UCSD-AML1 (cell line): Measurements from ENCODE around the gene PRKCG.
"Not testable (repeated sequence)": the region's sequence is repeated elsewhere in the genome, so short reads cannot be mapped to it uniquely, and the experiment has no call there.

Experiments used
- DNase-seq: peaks from one replicate; lab custom pipeline; 2025; ENCODE audit not compliant: unreplicated experiment; lab: John Stamatoyannopoulos, UW

The PRKCG gene

GRCh38 chr19:53881482-53882390, at the start of gene PRKCG:
Gene PRKCG, plus strand, starts transcription at chr19:53882197. Its CDS starts 298 bp downstream, at chr19:53882495.
- DNase-seq, result peak; percentile 42

- DNase-seq, result not testable (repeated sequence)
Observed at GRCh38 chr19:53832861-53833260, 49.1 kb upstream of the PRKCG start.

GRCh38 chr19:53838446-53838845, 43.6 kb upstream of the PRKCG start:
- not testable (repeated sequence) for DNase-seq

DNA sequence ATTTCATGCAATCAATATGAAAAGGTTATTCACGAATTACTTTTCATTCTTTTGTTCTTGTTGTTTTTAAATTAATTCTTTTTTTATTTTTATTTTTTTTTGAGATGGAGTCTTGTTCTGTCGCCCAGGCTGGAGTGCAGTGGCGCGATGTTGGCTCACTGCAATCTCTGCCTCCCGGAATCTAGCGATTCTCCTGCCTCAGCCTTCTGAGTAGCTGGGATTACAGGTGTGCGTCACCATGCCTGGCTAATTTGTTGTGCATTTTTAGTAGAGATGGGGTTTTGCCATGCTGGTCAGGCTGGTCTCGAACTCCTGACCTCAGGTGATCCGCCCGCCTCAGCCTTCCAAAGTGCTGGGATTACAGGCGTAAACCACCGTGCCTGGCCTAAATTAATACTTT, 41.8 kb upstream of the PRKCG start:
- not testable (repeated sequence) for DNase-seq

DNA sequence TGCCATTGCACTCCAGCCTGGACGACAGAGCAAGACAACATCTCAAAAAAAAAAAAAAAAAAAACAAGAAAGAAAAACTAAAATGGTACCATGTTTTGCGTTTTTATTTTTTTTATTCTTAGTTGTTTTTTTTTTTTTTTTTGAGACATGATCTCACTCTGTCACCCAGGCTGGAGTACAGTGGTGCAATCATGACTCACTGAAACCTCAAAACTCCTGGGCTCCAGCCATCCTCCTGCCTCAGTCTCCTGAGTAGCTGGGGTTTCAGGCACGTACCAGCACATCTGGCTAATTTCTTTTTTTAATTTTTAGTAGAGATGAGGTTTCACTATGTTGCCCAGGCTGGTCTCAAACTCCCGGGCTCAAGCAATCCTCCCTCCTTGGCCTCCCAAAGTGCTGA, 41.1 kb upstream of the PRKCG start:
- not testable (repeated sequence) for DNase-seq

DNA sequence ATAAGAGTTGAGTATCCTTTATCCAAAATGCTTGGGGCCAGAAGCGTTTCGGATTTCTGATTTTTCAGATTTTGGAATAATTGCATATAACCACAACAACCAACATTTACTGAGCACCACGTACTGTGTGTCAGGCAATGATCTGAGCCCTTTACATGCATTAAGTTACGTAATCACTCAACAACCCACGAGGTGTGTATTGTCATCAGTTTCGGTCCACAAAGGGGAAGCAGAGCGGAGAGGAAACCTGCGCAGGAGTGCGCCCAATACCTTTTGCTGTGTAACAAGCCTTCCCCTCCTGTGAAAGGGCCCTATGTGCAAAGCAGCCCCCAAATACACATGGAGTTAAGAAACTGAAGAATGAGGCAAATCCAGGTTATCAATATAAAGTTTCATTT, 37.1 kb upstream of the PRKCG start:
- no peak for DNase-seq

- no peak for DNase-seq
Observed at GRCh38 chr19:53847555-53847954, 34.4 kb upstream of the PRKCG start.

GRCh38 chr19:53849237-53849676, 32.7 kb upstream of the PRKCG start:
- DNase-seq, result no peak

GRCh38 chr19:53853707-53854106, 28.3 kb upstream of the PRKCG start:
- DNase-seq, result no peak

- DNase-seq, result no peak
Observed at GRCh38 chr19:53864308-53864836, 17.6 kb upstream of the PRKCG start.

- no peak for DNase-seq
Observed at GRCh38 chr19:53865523-53865917, 16.5 kb upstream of the PRKCG start.

DNA sequence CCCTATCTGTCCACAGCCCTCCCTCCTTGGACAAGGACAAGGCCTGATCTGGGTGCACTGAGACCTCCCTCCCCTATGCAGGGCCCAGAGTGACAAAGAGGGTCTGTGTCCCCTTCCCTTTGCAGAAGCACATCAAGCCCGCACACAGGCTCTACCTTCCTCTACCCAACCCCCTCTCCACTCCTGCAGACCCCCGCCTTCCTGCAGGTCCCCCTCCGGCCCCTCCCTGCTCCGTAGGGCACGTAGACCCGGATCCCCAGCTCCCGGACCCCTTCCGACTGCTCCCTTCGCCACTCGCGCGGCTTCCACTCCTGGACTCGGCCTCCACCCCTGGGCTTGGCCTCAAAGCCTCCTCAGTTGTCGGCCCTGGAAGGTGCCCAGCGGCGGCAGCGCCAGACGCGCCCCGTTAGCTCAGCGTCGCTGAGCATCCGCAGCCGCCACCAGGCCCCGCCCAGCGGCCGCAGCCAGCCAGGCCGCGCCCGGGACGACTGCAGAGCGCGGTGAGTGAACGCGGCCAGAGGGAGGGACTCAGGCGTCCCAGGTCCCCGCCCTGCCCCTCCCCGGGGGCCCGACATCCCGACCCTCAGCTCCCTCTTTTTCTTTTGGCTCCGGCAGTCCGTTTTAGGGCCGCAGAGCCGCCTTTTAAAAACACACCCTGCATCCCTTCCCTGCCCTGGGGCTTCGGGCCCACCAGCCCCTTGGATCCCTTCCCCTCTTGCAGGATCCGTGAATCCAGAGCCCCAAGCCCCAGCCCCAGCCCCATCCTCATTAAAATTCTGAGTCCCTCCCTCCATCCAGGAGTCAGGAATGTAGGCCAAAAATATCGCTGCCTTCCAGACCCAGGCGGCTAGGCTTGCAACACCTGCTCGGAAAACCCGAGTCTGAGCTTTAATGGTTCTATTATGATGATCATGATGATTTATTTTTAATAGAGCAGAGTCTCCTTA, 15.8 kb upstream of the PRKCG start:
- peak; percentile 61 for DNase-seq

DNA sequence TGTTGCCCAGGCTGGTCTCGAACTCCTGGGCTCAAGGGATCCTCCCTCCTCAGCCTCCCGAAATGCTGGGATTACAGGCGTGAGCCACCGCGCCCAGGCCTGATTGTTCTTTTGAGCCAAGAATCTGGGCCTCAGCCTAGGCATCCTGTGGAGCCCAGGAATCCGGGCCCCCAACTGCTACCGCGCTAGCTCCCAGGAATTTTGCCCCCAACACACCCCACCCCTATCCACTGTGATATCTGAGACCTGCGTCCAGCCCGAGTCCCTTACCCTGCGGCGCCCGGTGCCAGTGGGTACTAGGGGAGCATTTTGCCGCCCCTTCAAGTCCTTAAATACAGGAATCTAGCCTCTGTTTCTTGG, 15.2 kb upstream of the PRKCG start:
- no peak for DNase-seq

GRCh38 chr19:53867225-53868090, 14.5 kb upstream of the PRKCG start, which contains the start of gene MYADM:
Gene MYADM, plus strand, starts transcription at chr19:53867883. Its CDS starts 5,647 bp downstream, at chr19:53873530.
- peak; percentile 99 for DNase-seq

GRCh38 chr19:53868091-53868891, 13.7 kb upstream of the PRKCG start:
- DNase-seq, result peak; percentile 61

DNA sequence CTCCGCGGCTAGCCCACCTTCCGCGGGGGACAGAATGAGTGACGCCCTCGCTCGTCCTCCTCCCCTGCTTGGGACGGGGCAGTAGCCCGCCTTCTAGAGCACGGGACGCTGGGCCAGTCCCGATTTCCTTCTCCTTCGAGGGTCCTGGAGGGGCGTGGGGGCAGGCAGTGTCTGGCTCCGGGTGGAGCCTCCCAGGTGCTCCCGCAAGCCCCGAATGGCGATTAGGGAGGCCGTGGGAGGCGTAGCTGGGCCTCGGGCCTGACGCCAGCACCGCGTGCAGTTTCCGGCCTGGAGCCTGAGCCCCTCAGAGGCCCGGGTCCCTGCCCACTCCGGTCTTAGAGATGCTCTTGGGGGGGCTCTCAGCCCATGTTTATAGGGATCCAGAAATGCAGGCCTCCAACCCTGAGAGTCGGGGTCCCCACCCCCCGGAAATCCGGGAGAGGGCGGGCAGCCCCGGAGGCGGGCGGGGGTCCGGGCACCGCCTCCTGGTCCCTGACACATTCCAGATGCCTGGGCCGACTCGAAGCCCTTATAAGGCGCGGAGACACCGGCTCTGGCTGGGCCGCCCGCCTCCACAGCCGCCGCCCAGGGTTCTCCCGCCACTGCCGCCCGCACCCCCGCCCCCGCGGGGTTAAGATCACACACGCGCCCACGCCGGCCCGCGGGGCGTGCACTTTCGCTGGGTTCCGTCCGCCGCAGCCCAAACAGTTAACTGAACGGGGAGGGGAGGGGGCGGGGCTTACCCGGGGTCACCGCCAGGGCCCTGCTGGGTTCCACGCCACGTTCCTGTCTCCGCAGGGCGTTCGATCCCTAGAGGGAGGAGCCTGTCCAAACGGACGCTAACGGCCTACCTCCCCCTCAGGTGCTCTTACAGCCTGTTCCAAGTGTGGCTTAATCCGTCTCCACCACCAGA, 12.8 kb upstream of the PRKCG start:
- peak; percentile 97 for DNase-seq

GRCh38 chr19:53869805-53870484, 12.1 kb upstream of the PRKCG start:
- DNase-seq, result not testable (repeated sequence)

GRCh38 chr19:53870485-53870844, 11.5 kb upstream of the PRKCG start:
- DNase-seq, result peak; percentile 73
